GM18870 (cell line): ENCODE measurements around the gene SCAMP1.

Experiments used
- ATAC-seq: cut with Tn5 transposase; IDR thresholded peaks from one replicate; pipeline ENCODE4 v1.9.1; 2021; ENCODE audit warnings: moderate library complexity; ENCODE audit not compliant: unreplicated experiment

SCAMP1 gene

DNA sequence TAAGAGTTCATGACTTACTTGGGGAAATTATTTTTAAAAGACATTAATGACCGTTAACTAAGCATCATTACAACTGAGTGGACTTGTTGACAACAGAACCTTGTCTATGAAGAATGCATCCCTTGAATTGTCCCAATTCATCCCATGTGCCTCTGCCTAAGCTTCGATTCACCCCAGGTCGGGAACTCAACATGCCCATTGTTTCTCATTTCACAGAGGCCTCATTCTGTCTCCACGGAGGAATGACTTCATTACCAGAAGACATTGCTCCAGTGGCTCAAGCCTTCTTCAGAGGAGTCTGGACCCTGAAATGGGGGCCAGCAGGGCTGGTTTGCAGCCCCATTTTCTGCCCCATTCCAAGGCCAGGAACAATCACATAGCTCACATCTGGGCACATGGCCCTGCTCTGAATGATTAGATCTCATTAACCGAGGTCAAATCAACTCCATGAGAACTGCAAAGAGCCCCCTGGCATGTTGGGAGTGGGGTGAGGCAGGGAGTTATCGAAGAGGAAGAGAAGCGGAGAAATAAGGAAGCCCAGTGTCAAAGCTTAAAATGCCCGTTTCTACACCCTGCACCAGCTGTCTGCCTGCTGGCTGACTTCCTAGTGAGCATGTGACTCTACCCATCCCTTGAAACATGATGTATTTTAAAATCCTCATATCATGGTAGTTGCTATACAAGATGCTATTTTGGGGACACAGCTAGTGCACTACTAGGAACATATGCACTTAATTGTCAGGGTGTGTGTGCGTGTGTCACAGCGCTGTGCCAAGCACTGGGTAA is 150.9 kb downstream of the SCAMP1 start:
- no peak for ATAC-seq

GRCh38 chr5:78512435-78512834 is 152.0 kb downstream of the SCAMP1 start:
- no peak for ATAC-seq

DNA sequence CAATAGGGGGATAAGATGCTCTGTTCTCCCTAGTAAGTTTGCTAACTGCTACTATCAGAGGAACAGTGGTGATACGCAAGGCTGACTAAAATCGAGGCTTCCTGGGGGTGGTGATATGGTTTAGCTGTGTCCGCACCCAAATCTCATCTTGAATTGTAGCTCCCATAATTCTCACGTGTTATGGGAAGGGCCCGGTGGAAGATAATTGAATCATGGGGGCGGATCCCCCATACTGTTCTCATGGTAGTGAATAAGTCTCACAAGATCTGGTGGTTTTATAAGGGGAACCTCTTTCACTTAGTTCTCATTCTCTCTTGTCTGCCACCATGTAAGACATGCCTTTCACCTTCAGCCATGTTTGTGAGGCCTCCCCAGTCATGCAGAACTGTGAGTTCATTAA is 153.0 kb downstream of the SCAMP1 start:
- no peak for ATAC-seq

- no peak for ATAC-seq
Measured at GRCh38 chr5:78514427-78515330, 154.3 kb downstream of the SCAMP1 start.

DNA sequence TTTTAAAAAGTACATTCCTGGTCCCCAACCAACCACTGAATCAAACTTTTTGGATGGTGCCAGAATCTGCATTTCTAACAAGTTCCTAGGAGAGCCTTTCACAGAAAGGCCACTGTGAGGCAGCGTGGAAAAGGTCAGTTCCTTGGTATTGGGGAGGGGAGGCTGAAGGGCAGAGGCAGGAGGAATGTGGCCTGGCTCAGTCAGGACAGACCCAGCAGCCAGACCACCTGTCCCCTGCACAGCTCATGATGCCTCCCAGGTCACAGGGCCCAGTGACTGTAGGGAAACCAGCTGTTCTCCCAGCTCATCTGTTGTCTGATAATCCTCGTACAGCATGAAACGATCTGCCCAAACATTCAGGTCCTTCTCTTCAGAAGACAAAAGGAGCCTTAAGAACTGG is 155.3 kb downstream of the SCAMP1 start:
- ATAC-seq, result no peak

- ATAC-seq, result no peak
Measured at GRCh38 chr5:78518365-78519197, 158.2 kb downstream of the SCAMP1 start.

DNA sequence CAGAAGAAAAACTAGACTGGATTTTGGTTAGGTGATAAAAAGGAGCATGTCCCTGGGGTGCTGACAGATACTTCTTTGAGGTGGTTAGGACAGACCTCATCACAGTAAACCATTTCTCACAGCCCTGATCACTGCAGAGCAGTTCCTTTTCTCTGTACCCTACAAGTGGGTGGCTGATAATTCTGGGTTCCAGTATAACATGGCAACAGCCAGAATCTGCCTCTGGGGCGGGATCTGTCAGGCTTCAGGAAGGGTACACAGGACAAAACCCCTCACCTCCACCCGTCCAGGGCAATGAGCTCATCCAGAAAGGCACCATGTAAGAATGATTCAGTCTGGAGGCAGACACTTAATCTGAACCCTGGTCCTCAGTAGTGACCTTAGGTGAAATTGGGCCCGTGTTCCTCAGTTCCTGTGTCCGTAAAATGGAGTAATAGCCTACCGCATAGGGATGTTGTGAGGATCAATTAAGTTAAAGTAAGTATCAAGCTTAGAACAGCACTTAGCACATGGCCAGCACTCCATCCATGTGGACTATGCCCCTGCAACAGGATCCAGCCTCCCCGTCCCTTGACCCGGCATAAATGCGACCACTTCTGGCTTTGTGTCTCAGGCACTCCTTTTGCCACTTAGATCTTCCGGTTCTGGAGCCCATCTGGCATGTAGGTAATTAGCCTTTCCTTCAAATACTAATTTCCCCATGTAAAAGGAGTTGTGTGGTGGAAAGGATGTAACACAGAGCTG is 159.0 kb downstream of the SCAMP1 start:
- ATAC-seq, result no peak

GRCh38 chr5:78521455-78521854 is 161.0 kb downstream of the SCAMP1 start:
- ATAC-seq, result no peak

DNA sequence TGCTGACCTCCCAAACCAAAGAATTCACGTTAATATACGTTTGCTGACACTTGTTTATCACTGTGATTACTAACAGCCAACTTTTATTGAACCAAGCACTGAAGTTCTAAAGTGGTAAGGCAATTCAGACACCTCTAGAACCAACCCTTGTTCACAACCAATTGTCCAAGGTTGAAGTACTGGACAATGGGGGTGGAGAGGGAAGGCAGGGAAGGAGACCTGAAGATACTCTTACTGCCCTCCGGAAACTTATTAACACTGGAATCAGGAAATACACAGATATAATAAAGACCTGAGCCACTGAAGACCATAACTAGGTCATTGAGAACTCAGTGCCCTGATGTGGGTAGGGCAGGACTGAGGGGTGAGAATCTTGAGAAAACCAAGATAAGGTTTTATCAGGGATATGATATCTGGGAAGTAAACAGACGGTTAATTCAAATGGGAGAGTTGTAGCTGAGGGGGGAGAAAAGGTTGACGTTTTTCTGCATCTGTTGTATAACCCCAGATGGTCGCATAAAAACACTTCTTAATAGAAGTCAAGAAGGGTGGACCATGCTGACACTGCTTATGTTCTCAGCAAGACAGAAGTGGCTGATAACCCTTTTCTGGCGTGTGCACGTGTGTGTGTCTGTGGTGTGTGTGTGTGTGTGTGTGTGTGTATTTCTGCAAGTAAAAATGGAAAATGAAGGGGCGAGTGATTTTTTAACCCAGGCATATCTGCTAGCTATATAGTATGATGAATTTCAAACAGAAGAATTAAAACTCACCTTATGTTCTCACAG is 162.3 kb downstream of the SCAMP1 start:
- no peak for ATAC-seq

DNA sequence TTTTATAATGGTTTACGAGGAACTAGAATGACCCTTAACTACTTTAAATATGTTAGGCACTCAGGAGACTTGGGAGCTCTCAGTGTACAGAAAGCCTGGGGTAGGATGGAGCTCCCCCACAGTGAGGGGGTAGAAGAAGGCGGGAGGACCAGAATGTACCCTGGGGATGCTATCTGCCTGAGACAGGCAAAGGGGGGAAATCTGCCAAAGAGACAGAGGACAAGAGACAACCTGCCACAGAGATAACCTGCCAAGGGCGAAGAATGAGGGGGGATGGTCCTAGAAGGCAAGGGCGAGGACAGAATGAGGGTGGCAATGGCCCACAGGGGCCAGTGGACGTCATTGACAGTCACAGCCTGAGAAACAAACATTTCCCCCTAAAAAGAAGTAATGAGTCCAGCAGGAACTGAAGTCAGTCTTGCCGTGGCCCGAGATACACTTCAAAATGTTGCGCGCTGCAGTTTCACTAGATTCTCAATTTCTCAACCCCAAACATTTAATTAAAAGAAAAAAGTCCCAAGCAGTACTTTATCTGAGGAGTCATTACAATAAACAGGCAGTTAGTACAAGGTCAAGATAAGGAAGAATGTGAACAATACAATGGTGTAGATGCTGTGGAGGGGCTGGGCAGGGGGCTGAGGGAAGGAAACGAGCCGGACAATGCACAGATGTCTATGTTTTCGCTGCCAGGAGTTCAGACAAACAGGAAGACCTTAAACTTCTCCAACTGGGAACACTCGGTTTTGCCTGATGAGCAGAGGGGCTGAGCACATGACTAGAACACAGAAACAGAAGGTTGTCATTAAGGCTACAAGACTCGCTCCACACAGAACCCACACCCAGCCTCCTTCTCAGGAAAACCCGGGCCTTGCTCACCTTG is 163.1 kb downstream of the SCAMP1 start:
- no peak for ATAC-seq

DNA sequence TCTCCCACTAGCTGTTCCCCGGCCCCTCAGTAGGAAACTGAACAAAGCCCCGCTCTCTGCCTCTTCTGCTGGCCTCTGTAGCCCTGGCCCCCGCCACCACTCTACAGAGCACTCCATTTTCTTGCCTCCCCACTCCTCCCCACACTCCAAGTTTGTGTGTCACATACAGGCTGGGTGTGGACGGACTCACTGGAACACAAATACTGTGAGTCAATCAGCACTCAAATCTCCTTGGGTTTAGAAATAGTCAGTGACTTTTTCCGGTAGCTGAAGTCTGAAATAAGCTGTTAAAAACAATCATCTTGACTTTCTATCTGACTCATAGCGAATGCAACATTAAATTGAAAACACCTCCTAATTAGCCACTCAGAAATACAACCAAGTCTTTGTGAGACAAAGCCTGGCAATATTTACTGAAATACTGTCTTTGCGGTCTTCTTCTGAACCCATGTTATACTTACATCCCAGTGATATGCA is 165.7 kb downstream of the SCAMP1 start:
- ATAC-seq, result no peak

DNA sequence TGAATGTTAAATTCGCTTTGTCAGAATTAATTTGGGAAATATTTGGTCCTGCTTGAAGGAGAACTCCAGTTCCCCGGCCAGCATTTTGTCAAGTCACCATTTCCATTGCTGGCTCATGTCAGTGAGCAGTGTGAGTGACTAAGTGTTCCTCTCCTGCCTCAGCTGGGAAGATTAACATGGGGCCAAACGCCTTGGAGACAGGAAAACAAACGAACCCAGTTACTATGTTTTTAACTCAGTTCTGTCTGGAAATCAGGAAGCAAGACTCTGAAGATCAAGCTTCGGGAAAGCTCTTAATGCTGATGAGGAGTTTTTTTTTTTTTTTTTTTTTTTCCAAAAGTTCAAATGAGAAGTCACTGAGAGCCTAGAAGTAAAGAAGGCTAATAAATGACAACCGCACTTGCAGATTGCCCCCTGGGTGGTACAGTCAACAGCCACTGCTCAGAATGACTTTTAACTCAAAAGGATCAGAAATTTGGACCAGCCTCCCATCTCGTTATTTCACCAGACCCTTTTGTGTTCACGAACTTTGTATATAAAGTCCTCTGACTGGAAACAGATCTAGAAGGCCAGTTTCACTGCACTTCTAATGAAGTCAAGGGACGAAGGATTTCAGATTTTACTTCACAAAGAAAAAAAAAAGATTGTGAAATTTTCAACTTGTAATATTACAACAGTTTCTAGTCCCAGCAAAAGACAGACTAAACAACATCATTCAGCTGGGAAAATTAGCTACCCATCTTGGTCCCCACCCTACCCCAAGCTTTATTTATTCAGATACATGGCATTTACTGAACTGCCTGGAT is 166.8 kb downstream of the SCAMP1 start:
- ATAC-seq, result no peak

- ATAC-seq, result no peak
Measured at GRCh38 chr5:78527925-78528324, 167.5 kb downstream of the SCAMP1 start.
